Natural killer cell (primary cell): ENCODE measurements around the gene FSTL4. TPM values are rescaled to one million over a fixed set of nuclear protein-coding genes. Genes with fewer than 3 reads are reported as not detected.

Experiments used
- ATAC-seq, 3 donors: fragments of 150-1000 bp in 2 of 3; fragments of 200-7000 bp in 1 of 3; cut with Tn5 transposase; 1 replicate in 1 of 3; 2 replicates in 2 of 3; pipeline ENCODE4 v1.10.0; 2021; ENCODE audit warnings: mild to moderate bottlenecking in 2 of 3, moderate library complexity in 2 of 3
- DNase-seq, 2 donors: peaks; one replicate each; pipeline versions ENCODE4 v3.0.0 to v3.0.0-alpha.2; 2013 to 2021; ENCODE audit warnings: mixed read lengths in 1 of 2
- H3K27ac ChIP-seq: one replicate; pipeline ENCODE4 v1.5.1; 2013; ENCODE audit warnings: mild to moderate bottlenecking, low read length
- H3K27me3 ChIP-seq: one replicate; pipeline ENCODE4 v1.6.1; 2013; ENCODE audit warnings: low read length; ENCODE audit not compliant: control insufficient read depth, insufficient read depth
- H3K36me3 ChIP-seq: one replicate; pipeline ENCODE4 v1.6.1; 2013; ENCODE audit warnings: low read length; ENCODE audit not compliant: control insufficient read depth, insufficient read depth
- H3K4me1 ChIP-seq: one replicate; pipeline ENCODE4 v1.6.1; 2013; ENCODE audit warnings: low read length; ENCODE audit not compliant: control insufficient read depth, insufficient read depth
- H3K4me3 ChIP-seq: one replicate; pipeline ENCODE4 v1.5.1; 2013; ENCODE audit warnings: low read length
- H3K9me3 ChIP-seq: one replicate; pipeline ENCODE4 v1.6.1; 2013; ENCODE audit warnings: low read length; ENCODE audit not compliant: control insufficient read depth, insufficient read depth
- H3K27ac Mint-ChIP-seq, 2 donors: one replicate each; pipeline ENCODE4 v1.8.0; 2022; ENCODE audit warnings: mild to moderate bottlenecking in 2 of 2, mixed read lengths in 2 of 2, moderate library complexity in 1 of 2
- H3K27me3 Mint-ChIP-seq, 2 donors: one replicate each; pipeline ENCODE4 v1.8.0; 2022; ENCODE audit warnings: low read depth in 2 of 2, mixed read lengths in 2 of 2
- H3K36me3 Mint-ChIP-seq: one replicate; pipeline ENCODE4 v1.8.0; 2022; ENCODE audit warnings: mixed read lengths
- H3K4me1 Mint-ChIP-seq, 2 donors: one replicate each; pipeline ENCODE4 v1.8.0; 2022; ENCODE audit warnings: mixed read lengths in 2 of 2
- H3K4me3 Mint-ChIP-seq: one replicate; pipeline ENCODE4 v1.8.0; 2022; ENCODE audit warnings: mild to moderate bottlenecking, moderate library complexity, mixed read lengths
- H3K9me3 Mint-ChIP-seq, 2 donors: one replicate each; pipeline ENCODE4 v1.8.0; 2022; ENCODE audit warnings: mixed read lengths in 2 of 2
- CTCF ChIP-seq: fragments of 200-600 bp; IDR thresholded peaks from one replicate; pipeline ENCODE4 v1.8.0; 2022; ENCODE audit warnings: antibody characterized with exemption
- WGBS: methylation state at CpG from one replicate; pipeline ENCODE4 v1.1.7; 2013; ENCODE audit warnings: missing lambda C conversion rate; ENCODE audit not compliant: insufficient coverage; 5-methylcytosine and 5-hydroxymethylcytosine counted together
- intact Hi-C: fragments of 100-400 bp; cut with micrococcal nuclease; formaldehyde crosslinking; loops from one replicate; pipeline ENCODE4 v1.14.2; 2022
- total RNA-seq, 4 donors: library from RNA; stranded (reverse); fragments of 120-200 nt in 1 of 4; gene quantifications; one replicate each; pipeline versions ENCODE4 v1.2.3 to v1.2.4, GENCODE V29; 2013 to 2022

Gene FSTL4
- total RNA-seq, 3 donors from 2014 or later (not counting 1 experiment from before 2014, with no cell fraction given): 0.11 to 0.75 (median 0.55) TPM

- H3K36me3 Mint-ChIP-seq: no peaks in the 10 kb centered on the region
- Histone ChIP-seq H3K4me3 (no peak overlapping the region), H3K9me3 (no peaks in the 10 kb centered on the region), H3K4me1 (no peaks in the 10 kb centered on the region), H3K27ac (no peak overlapping the region), H3K27me3 (peaks cover 2% of the 10 kb centered on the region), H3K36me3 (no peaks in the 10 kb centered on the region)
- TF ChIP-seq CTCF: no peak
- DNase-seq (no peak), ATAC-seq (no peak)
- peaks cover 23 to 45% of the 10 kb centered on the region in 2 donors for H3K27me3 Mint-ChIP-seq
- intact Hi-C loops: no loop called here
- H3K27ac Mint-ChIP-seq: no peak overlapping the region
- no peaks in the 10 kb centered on the region for H3K4me1 Mint-ChIP-seq
- H3K9me3 Mint-ChIP-seq: no peaks in the 10 kb centered on the region
- H3K4me3 Mint-ChIP-seq: no peak overlapping the region
Measured at GRCh38 chr5:133641683-133642082, 29.3 kb upstream of the FSTL4 start.

GRCh38 chr5:133639850-133640528, 27.6 kb upstream of the FSTL4 start:
- intact Hi-C loops: no loop called here
- WGBS: 74% methylated on average over 4 of the region's 4 CpGs
- no peak overlapping the region for H3K27ac ChIP-seq
- no peak for TF ChIP-seq CTCF
- H3K4me3 ChIP-seq: no peak overlapping the region
- no peak overlapping the region for H3K27ac Mint-ChIP-seq
- no peak for ATAC-seq
- H3K27me3 ChIP-seq: peaks cover 2% of the 10 kb centered on the region
- no peaks in the 10 kb centered on the region for H3K9me3 Mint-ChIP-seq
- peaks cover 13 to 35% of the 10 kb centered on the region in 2 donors for H3K27me3 Mint-ChIP-seq
- DNase-seq: no peak
- H3K4me1 ChIP-seq: no peaks in the 10 kb centered on the region
- H3K4me3 Mint-ChIP-seq: no peak overlapping the region
- H3K36me3 ChIP-seq: no peaks in the 10 kb centered on the region
- H3K36me3 Mint-ChIP-seq: no peaks in the 10 kb centered on the region
- no peaks in the 10 kb centered on the region for H3K9me3 ChIP-seq
- no peaks in the 10 kb centered on the region for H3K4me1 Mint-ChIP-seq

GRCh38 chr5:133638436-133638835, 26.1 kb upstream of the FSTL4 start:
- no peaks in the 10 kb centered on the region for H3K36me3 Mint-ChIP-seq
- WGBS: 70% methylated on average over 3 of the region's 4 CpGs
- no peak for ATAC-seq
- Histone ChIP-seq H3K27me3 (no peaks in the 10 kb centered on the region), H3K9me3 (no peaks in the 10 kb centered on the region), H3K27ac (no peak overlapping the region), H3K4me3 (no peak overlapping the region), H3K4me1 (no peaks in the 10 kb centered on the region), H3K36me3 (no peaks in the 10 kb centered on the region)
- H3K9me3 Mint-ChIP-seq: no peaks in the 10 kb centered on the region
- peaks cover 10 to 34% of the 10 kb centered on the region in 2 donors for H3K27me3 Mint-ChIP-seq
- no peaks in the 10 kb centered on the region for H3K4me1 Mint-ChIP-seq
- TF ChIP-seq CTCF: no peak
- no peak overlapping the region for H3K27ac Mint-ChIP-seq
- H3K4me3 Mint-ChIP-seq: no peak overlapping the region
- intact Hi-C loops: no loop called here
- no peak for DNase-seq

- no peaks in the 10 kb centered on the region for H3K36me3 Mint-ChIP-seq
Measured at GRCh38 chr5:133637206-133637605, 24.9 kb upstream of the FSTL4 start.

More at GRCh38 chr5:133637206-133637605, 24.9 kb upstream of the FSTL4 start:
- Histone ChIP-seq H3K27me3 (no peaks in the 10 kb centered on the region), H3K4me1 (no peaks in the 10 kb centered on the region), H3K27ac (no peak overlapping the region), H3K36me3 (no peaks in the 10 kb centered on the region), H3K4me3 (no peak overlapping the region), H3K9me3 (no peaks in the 10 kb centered on the region)
- Mint-ChIP-seq H3K9me3 (no peaks in the 10 kb centered on the region), H3K27ac (no peak overlapping the region), H3K4me1 (no peaks in the 10 kb centered on the region), H3K27me3 (peaks cover 13 to 40% of the 10 kb centered on the region in 2 donors), H3K4me3 (no peak overlapping the region)
- intact Hi-C loops: no loop called here
- no peak for TF ChIP-seq CTCF
- 49% methylated on average over 2 of the region's 2 CpGs for WGBS
- ATAC-seq: no peak
- no peak for DNase-seq
